Endothelial cell (in vitro differentiated cells): Measurements from ENCODE around the gene MMD2. TPM values are rescaled to one million over a fixed set of nuclear protein-coding genes. Genes with fewer than 3 reads are reported as not detected.

ENCODE experiments used
- DNase-seq: peaks from one replicate; pipeline ENCODE4 v3.0.0; 2021; ENCODE audit warnings: low spot score
- H3K27ac Mint-ChIP-seq: one replicate; pipeline ENCODE4 v1.8.0; 2021; ENCODE audit warnings: mixed read lengths, inconsistent platforms; ENCODE audit not compliant: unreplicated experiment
- H3K27me3 Mint-ChIP-seq: one replicate; pipeline ENCODE4 v1.8.0; 2021; ENCODE audit warnings: mild to moderate bottlenecking, moderate library complexity, mixed read lengths, inconsistent platforms; ENCODE audit not compliant: unreplicated experiment
- H3K36me3 Mint-ChIP-seq: one replicate; pipeline ENCODE4 v1.8.0; 2021; ENCODE audit warnings: mild to moderate bottlenecking, low read depth, mixed read lengths, inconsistent platforms; ENCODE audit not compliant: unreplicated experiment
- H3K4me1 Mint-ChIP-seq: one replicate; pipeline ENCODE4 v1.8.0; 2021; ENCODE audit warnings: mild to moderate bottlenecking, mixed read lengths, inconsistent platforms; ENCODE audit not compliant: unreplicated experiment
- H3K4me3 Mint-ChIP-seq: one replicate; pipeline ENCODE4 v1.8.0; 2021; ENCODE audit warnings: mild to moderate bottlenecking, mixed read lengths, inconsistent platforms; ENCODE audit not compliant: unreplicated experiment
- H3K9me3 Mint-ChIP-seq: one replicate; pipeline ENCODE4 v1.8.0; 2021; ENCODE audit warnings: mixed read lengths, inconsistent platforms; ENCODE audit not compliant: unreplicated experiment
- total RNA-seq: library from RNA; stranded (reverse); fragmentation: NEBNext Ultra II Directional; extraction: Animal tissue kit (Norgen Biotek cat#: 25700); gene quantifications from one replicate; pipeline ENCODE4 v1.2.1, GENCODE V29; 2021; ENCODE audit not compliant: unreplicated experiment
- TF ChIP-seq, protein P1 (sequence below): fragments of 200-600 bp; sonication (generic); IDR thresholded peaks from one replicate; pipeline ENCODE4 v1.5.0; 2021; ENCODE audit warnings: antibody characterized with exemption; ENCODE audit not compliant: unreplicated experiment

Gene MMD2
- total RNA-seq, 1 donor from 2014 or later = not detected

DNA sequence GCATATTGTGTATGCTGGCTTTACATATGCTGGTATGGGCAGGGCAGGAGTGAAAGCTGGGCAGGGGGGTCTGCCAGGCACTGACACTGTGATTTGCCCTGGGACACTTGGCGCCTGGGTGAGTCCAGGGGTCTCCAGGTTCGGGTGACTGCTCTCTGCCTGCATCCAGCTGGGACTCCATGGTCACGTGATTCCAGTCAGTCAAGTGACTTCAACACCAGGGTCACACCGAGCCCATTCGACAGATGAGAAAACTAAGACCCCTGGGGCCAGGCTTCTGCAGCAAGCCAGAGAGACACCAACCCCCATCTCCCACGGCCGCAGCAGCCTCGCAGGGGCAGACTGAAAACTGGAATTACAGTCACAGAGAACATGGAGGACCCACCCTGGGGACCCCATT, 30.0 kb downstream of the MMD2 start:
- DNase-seq = no peak
- H3K27ac Mint-ChIP-seq = no peak overlapping the region
- H3K4me3 Mint-ChIP-seq = no peak overlapping the region
- H3K9me3 Mint-ChIP-seq = no peaks in the 10 kb centered on the region
- no peaks in the 10 kb centered on the region for H3K4me1 Mint-ChIP-seq
- no peaks in the 10 kb centered on the region for H3K36me3 Mint-ChIP-seq
- TF ChIP-seq, protein P1, sequence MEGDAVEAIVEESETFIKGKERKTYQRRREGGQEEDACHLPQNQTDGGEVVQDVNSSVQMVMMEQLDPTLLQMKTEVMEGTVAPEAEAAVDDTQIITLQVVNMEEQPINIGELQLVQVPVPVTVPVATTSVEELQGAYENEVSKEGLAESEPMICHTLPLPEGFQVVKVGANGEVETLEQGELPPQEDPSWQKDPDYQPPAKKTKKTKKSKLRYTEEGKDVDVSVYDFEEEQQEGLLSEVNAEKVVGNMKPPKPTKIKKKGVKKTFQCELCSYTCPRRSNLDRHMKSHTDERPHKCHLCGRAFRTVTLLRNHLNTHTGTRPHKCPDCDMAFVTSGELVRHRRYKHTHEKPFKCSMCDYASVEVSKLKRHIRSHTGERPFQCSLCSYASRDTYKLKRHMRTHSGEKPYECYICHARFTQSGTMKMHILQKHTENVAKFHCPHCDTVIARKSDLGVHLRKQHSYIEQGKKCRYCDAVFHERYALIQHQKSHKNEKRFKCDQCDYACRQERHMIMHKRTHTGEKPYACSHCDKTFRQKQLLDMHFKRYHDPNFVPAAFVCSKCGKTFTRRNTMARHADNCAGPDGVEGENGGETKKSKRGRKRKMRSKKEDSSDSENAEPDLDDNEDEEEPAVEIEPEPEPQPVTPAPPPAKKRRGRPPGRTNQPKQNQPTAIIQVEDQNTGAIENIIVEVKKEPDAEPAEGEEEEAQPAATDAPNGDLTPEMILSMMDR = no peak
- no peaks in the 10 kb centered on the region for H3K27me3 Mint-ChIP-seq

DNA sequence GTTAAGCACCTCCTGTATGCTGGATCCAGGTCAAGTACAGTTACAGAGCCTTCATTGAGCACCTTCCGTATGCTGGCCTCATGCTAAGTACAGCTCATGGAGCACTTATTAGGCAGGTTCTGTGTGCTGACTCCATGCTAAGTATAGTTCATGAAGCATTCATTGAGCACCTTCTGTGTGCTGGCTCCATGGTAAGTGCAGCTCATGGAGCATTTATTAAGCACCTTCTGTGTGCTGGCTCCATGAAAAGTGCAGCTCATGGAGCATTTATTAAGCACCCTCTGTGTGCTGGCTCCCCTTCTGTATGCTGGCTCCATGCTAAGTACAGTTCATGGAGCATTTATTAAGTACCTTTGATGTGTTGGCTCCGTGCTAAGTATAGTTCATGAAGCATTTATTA, 30.5 kb downstream of the MMD2 start:
- Mint-ChIP-seq H3K4me3 (no peak overlapping the region), H3K27ac (no peak overlapping the region), H3K4me1 (no peaks in the 10 kb centered on the region), H3K36me3 (no peaks in the 10 kb centered on the region), H3K9me3 (no peaks in the 10 kb centered on the region), H3K27me3 (no peaks in the 10 kb centered on the region)
- TF ChIP-seq, protein P1 = no peak
- DNase-seq = no peak

DNA sequence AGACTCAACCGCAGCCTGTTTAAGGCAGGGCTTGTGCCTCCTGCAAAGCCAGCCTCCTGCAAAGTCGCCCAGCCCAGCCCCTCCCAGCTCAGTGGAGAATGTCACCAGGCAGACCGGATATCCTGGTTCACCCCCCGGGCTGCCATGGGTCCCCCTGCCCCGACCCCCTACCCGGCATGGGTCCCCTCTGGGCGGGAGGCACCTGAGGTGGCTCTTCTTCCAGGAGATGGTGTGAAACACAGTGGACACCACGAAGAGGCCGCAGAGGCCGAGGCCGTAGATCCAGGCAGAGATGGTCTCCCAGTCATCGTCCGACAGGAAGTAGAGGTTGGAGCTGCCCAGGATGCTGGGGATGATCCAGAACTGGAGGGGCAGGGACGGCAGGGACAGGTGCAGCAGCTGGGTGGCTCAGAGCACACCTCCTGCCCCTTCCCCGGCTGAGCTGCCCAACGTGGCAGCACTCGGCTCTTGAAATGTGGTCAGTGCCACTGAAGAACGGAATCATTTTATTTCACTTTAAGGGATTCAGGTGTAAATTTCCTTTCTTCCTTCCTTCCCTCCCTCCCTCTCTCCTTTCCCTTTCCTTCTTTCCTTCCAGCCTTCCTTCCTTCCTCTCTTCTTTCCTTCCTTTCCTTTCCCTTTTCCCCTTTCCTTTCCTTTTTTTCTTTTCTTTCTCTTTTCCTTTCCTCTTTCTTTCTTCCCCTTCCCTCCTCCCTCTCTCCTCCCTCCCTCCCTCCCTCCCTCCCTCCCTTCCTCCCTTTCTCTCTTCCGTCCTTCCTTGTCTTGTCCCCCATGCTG, 38.8 kb downstream of the MMD2 start:
- DNase-seq = no peak
- Mint-ChIP-seq H3K27ac (no peak overlapping the region), H3K36me3 (no peaks in the 10 kb centered on the region), H3K9me3 (no peaks in the 10 kb centered on the region), H3K4me1 (no peaks in the 10 kb centered on the region), H3K27me3 (peaks cover 2% of the 10 kb centered on the region), H3K4me3 (no peak overlapping the region)
- TF ChIP-seq, protein P1 = no peak

DNA sequence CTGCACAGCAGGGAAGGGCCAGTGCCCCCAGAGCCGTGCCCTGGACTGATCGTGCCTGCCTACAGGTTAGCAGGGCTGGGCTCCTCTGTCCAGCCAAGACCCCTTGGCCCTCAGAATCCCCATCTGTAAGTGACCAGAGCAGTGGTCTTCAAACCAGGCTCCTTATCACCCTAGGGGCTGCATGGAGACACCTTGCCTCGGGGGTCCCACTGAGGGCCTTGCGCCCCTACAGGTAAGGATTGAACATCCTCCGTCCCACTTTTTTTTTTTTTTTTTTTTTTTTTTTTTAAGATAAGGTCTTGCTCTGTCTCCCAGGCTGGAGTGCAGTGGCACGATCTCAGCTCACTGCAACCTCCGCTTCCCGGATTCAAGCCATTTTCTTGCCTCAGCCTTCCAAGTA, 42.9 kb downstream of the MMD2 start:
- TF ChIP-seq, protein P1 = no peak
- no peaks in the 10 kb centered on the region for H3K4me1 Mint-ChIP-seq
- H3K9me3 Mint-ChIP-seq = no peaks in the 10 kb centered on the region
- H3K36me3 Mint-ChIP-seq = no peaks in the 10 kb centered on the region
- H3K27ac Mint-ChIP-seq = no peak overlapping the region
- H3K27me3 Mint-ChIP-seq = no peaks in the 10 kb centered on the region
- no peak overlapping the region for H3K4me3 Mint-ChIP-seq
- no peak for DNase-seq

DNA sequence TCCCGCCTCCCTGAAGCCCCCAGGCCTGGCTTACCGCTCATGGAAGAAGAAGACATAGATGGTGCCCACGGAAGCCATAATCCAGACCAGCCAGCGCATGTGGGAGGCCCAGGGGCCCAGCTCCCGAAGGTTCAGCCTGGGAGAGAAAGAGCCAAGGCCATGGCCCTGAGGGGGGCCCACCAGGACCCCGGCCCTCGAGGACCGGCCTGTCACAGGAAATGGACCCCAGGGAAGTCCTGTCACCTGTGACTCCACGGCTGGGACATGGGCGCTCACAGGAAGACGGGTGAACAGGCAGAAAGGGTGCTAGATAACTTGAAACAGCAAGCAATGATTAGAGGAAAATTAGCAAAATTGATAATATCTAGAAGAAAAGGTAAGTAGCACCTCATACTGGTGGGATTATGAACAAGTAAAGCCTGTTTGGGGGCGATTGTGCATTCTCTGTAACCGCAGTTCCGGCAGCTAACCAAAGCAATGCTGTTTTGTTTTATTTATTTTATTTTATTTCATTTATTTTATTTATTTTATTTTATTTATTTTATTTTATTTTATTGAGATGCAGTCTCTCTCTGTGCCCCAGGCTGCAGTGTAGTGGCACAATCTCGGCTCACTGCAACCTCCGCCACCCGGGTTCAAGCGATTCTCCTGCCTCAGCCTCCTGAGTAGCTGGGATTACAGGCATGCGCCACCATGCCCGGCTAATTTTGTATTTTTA, 47.7 kb downstream of the MMD2 start:
- peaks cover 5% of the 10 kb centered on the region for H3K27me3 Mint-ChIP-seq
- DNase-seq = no peak
- TF ChIP-seq, protein P1 = no peak

More for the DNA sequence above, 47.7 kb downstream of the MMD2 start:
- Mint-ChIP-seq H3K4me3 (no peak overlapping the region), H3K27ac (no peak overlapping the region), H3K4me1 (no peaks in the 10 kb centered on the region), H3K9me3 (no peaks in the 10 kb centered on the region), H3K36me3 (no peaks in the 10 kb centered on the region)
